ENCODE results near the gene MARCHF10. TPM values are rescaled to one million over a fixed set of nuclear protein-coding genes. Genes with fewer than 3 reads are reported as not detected.

Gene MARCHF10
- total RNA-seq, 1 donor from 2014 or later: not detected

DNA sequence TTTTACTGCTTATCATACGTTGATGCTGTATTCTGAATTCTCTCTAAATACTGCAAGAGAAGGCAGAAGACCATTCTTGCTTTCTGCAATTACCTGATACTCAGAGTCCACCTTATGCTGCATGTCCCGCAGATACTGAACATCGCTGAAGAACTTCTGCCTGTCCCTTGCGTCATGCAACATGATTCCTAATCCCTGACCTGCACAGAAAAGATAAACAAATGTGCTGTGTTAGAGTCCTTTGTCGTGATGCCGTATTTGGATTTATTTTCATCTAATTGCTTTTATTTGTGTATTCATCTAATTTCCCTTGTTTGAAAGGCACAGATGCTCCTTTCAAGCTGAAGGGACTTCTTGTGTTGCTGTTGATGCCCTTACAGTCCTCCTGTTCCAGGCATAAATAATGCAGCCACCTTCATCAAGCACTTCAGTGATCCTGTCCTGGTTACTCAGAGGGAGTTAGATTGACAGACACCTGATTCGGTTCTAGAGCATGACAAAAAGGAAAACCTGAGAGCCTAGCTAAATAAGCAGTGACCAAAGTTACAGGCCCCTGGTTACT lies 6.5 kb downstream of the MARCHF10 start:
- no peaks in the 10 kb centered on the region for H3K36me3 Mint-ChIP-seq (ENCODE audit: low read depth)
- H3K9me3 Mint-ChIP-seq: no peaks in the 10 kb centered on the region
- intact Hi-C loops (cut with micrococcal nuclease): no loop called here
- H3K27me3 Mint-ChIP-seq: peaks cover 31% of the 10 kb centered on the region
- H3K4me3 Mint-ChIP-seq: no peak overlapping the region
- no peak overlapping the region for H3K27ac Mint-ChIP-seq
- POLR2A ChIA-PET: no interaction called here
- CTCF ChIA-PET: interaction anchor here (0.6 kb wide), 1 partner anchor 11 kb away, joined by 5 read pairs; no protein-coding TSS in a partner anchor
- DNase-seq (no peak), ATAC-seq (ENCODE audit: low read depth) (no peak)
- TF ChIP-seq, protein P1, sequence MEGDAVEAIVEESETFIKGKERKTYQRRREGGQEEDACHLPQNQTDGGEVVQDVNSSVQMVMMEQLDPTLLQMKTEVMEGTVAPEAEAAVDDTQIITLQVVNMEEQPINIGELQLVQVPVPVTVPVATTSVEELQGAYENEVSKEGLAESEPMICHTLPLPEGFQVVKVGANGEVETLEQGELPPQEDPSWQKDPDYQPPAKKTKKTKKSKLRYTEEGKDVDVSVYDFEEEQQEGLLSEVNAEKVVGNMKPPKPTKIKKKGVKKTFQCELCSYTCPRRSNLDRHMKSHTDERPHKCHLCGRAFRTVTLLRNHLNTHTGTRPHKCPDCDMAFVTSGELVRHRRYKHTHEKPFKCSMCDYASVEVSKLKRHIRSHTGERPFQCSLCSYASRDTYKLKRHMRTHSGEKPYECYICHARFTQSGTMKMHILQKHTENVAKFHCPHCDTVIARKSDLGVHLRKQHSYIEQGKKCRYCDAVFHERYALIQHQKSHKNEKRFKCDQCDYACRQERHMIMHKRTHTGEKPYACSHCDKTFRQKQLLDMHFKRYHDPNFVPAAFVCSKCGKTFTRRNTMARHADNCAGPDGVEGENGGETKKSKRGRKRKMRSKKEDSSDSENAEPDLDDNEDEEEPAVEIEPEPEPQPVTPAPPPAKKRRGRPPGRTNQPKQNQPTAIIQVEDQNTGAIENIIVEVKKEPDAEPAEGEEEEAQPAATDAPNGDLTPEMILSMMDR (IDR thresholded peaks at IDR 0.05): no peak
- peaks cover 2% of the 10 kb centered on the region for H3K4me1 Mint-ChIP-seq

DNA sequence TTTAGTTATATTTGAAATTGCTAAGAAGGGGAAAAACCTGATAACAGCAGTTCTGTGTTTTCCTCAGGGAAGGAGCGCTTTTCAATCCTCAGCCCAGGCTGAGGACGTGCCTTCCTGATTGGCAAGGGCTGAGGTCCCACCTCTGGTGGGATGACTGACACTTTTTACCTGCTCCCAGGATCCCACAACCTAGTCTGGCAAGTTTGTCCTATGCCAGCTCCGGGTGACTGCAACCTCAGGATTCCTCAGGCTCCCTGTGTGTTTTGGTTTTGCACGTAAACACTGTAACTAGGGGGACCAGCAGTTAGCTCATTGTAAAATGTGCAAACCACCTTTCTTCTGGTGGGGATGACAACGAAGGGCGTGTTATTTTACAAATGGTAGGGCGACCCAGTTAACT lies 7.5 kb downstream of the MARCHF10 start:
- TF ChIP-seq, protein P1 (IDR thresholded peaks at IDR 0.05): no peak
- ChIA-PET POLR2A (no interaction called here), CTCF (no interaction called here)
- DNase-seq (no peak), ATAC-seq (ENCODE audit: low read depth) (no peak)
- H3K36me3 Mint-ChIP-seq (ENCODE audit: low read depth): no peaks in the 10 kb centered on the region
- intact Hi-C loops (cut with micrococcal nuclease): no loop called here
- H3K27me3 Mint-ChIP-seq: peaks cover 31% of the 10 kb centered on the region
- no peak overlapping the region for H3K4me3 Mint-ChIP-seq
- H3K27ac Mint-ChIP-seq: no peak overlapping the region
- no peaks in the 10 kb centered on the region for H3K9me3 Mint-ChIP-seq
- H3K4me1 Mint-ChIP-seq: peaks cover 3% of the 10 kb centered on the region

DNA sequence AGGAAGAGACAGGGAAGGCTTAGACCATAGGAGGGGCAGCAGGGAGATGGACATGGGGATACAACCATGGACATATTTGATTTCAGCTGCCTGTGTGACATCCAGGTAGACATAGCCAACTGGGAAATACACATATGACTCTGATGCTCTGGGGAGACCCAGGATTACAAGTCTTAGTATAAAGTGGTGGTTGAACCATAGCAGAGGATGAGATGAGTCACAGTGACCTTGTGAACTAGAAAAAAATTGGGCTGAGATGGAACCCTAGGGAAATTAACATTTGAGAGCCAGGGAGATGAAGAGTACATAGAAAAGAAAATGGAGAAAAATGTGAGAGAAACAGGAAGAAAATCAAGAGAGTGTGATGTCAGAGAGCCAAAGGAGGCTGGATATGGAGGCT lies 10.2 kb downstream of the MARCHF10 start:
- H3K4me1 Mint-ChIP-seq: peaks cover 14% of the 10 kb centered on the region
- H3K27me3 Mint-ChIP-seq: peaks cover 24% of the 10 kb centered on the region
- no peak for DNase-seq
- POLR2A ChIA-PET: no interaction called here
- CTCF ChIA-PET: no interaction called here
- intact Hi-C loops (cut with micrococcal nuclease): no loop called here
- no peak overlapping the region for H3K27ac Mint-ChIP-seq
- no peaks in the 10 kb centered on the region for H3K36me3 Mint-ChIP-seq (ENCODE audit: low read depth)
- no peak overlapping the region for H3K4me3 Mint-ChIP-seq
- TF ChIP-seq, protein P1 (IDR thresholded peaks at IDR 0.05): no peak
- ATAC-seq (ENCODE audit: low read depth): no peak
- H3K9me3 Mint-ChIP-seq: no peaks in the 10 kb centered on the region

DNA sequence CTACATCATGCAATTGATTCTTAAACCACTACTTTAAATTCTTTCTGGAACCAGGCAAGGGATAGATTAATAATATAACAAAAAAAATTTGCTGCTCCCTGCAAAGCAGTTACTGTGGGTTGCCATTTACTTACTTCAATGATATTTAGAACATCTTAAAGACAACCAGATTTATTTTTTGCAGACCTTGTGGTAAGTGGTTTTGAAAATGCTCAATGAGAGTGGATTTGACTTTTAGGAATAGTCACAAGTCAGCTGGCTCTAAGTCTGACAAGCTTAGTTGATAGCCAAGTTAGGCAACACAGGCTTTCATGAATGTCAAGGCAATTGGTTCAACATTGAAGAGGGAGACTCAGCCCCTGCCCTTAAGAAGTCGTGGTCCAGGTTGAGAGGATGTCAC lies 11.8 kb downstream of the MARCHF10 start:
- TF ChIP-seq, protein P1 (IDR thresholded peaks at IDR 0.05): no peak
- CTCF ChIA-PET: no interaction called here
- ATAC-seq (ENCODE audit: low read depth): no peak
- Mint-ChIP-seq H3K27me3 (peaks cover 21% of the 10 kb centered on the region), H3K4me3 (no peak overlapping the region), H3K27ac (no peak overlapping the region), H3K9me3 (no peaks in the 10 kb centered on the region), H3K4me1 (peaks cover 12% of the 10 kb centered on the region), H3K36me3 (ENCODE audit: low read depth) (no peaks in the 10 kb centered on the region)
- POLR2A ChIA-PET: no interaction called here
- no peak for DNase-seq
- intact Hi-C loops (cut with micrococcal nuclease): no loop called here

DNA sequence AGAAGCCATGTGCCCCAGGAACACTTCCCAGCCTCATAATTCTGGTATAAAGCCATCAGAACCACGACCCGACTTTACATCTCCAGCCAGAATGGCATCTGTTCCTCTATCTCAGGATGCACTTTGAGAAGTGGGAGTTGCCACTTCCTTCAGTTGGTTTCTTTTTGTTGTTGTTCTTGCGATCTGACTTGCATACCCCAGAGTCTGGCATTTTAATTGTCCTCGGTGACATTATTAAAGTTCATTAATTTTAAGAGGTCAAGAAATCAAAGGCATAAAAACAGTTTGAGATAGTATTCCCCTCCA lies 13.5 kb downstream of the MARCHF10 start:
- Mint-ChIP-seq H3K9me3 (no peaks in the 10 kb centered on the region), H3K36me3 (ENCODE audit: low read depth) (no peaks in the 10 kb centered on the region), H3K27ac (no peak overlapping the region), H3K27me3 (peaks cover 18% of the 10 kb centered on the region), H3K4me3 (peak overlapping the region; percentile 36), H3K4me1 (peaks cover 12% of the 10 kb centered on the region)
- TF ChIP-seq, protein P1 (IDR thresholded peaks at IDR 0.05): no peak
- ATAC-seq (ENCODE audit: low read depth) (no peak), DNase-seq (no peak)
- intact Hi-C loops (cut with micrococcal nuclease): no loop called here
- ChIA-PET CTCF (no interaction called here), POLR2A (interaction anchor here (0.7 kb wide), 1 partner anchor 17 kb away, joined by 5 read pairs; no protein-coding TSS in a partner anchor)
